RWPE1 (cell line): Measurements from ENCODE around the gene ZFPM1.

Experiments
- CTCF ChIA-PET: fragments of 350-600 bp; sonication (Branson Sonifier 250); formaldehyde crosslinking; extraction: SDS; loops from one replicate; lab custom pipeline; 2021; lab: Yijun Ruan, JAX
- POLR2A ChIA-PET: fragments of 400-600 bp; formaldehyde crosslinking; extraction: SDS; loops from one replicate; lab custom pipeline; 2020; ENCODE audit warnings: antibody characterized with exemption; ENCODE audit not compliant: low non-redundant PET; lab: Yijun Ruan, JAX
- DNase-seq: peaks from one replicate; pipeline ENCODE4 v3.0.0; 2012; ENCODE audit warnings: low spot score
- H3K27ac ChIP-seq: fragments of 450-650 bp; 2 replicates; pipeline ENCODE4 v1.5.1; 2017
- TF ChIP-seq, protein P1 (sequence below): fragments of 450-650 bp; conservative IDR thresholded peaks from 2 replicates; pipeline ENCODE4 v1.5.1; 2017; ENCODE audit warnings: low read depth, mild to moderate bottlenecking

Gene ZFPM1

GRCh38 chr16:88462396-88462795, 9.3 kb downstream of the ZFPM1 start:
- no peak for DNase-seq
- no peak overlapping the region for H3K27ac ChIP-seq
- ChIA-PET POLR2A (no interaction called here), CTCF (no interaction called here)
- TF ChIP-seq, protein P1, sequence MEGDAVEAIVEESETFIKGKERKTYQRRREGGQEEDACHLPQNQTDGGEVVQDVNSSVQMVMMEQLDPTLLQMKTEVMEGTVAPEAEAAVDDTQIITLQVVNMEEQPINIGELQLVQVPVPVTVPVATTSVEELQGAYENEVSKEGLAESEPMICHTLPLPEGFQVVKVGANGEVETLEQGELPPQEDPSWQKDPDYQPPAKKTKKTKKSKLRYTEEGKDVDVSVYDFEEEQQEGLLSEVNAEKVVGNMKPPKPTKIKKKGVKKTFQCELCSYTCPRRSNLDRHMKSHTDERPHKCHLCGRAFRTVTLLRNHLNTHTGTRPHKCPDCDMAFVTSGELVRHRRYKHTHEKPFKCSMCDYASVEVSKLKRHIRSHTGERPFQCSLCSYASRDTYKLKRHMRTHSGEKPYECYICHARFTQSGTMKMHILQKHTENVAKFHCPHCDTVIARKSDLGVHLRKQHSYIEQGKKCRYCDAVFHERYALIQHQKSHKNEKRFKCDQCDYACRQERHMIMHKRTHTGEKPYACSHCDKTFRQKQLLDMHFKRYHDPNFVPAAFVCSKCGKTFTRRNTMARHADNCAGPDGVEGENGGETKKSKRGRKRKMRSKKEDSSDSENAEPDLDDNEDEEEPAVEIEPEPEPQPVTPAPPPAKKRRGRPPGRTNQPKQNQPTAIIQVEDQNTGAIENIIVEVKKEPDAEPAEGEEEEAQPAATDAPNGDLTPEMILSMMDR: no peak

DNA sequence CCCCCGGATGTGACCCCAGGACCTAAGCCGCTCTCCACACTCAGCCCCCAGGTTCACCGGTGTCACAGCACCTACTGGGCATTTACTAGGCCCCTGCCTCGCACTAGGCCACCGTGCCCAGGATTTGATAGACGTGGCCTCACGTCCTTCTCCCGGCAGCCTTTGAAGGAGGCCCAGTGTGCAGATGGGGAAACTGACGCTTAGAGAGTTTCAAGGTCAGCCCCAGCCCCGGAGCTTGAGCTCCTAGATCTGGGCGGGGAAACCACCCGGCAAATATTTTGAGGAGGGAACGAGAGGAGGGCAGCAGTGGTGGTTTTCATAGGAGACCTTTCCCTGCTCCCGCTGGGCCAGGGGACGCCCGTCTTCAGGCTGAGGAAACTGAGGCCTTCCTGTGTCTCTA, 10.3 kb downstream of the ZFPM1 start:
- CTCF ChIA-PET: no interaction called here
- DNase-seq: no peak
- no peak overlapping the region for H3K27ac ChIP-seq
- TF ChIP-seq, protein P1: no peak
- POLR2A ChIA-PET: no interaction called here

GRCh38 chr16:88464447-88465318, 11.6 kb downstream of the ZFPM1 start:
- TF ChIP-seq, protein P1: no peak
- ChIA-PET POLR2A (interaction anchor here (0.5 to 0.6 kb wide), 2 partner anchors 10 to 105 kb away, joined by 3 to 4 read pairs; no protein-coding TSS in a partner anchor), CTCF (no interaction called here)
- no peak overlapping the region for H3K27ac ChIP-seq
- no peak for DNase-seq

GRCh38 chr16:88465387-88465983, 12.4 kb downstream of the ZFPM1 start:
- no peak for DNase-seq
- peak overlapping the region; percentile 5; the same call in 1 of the 2 replicates for H3K27ac ChIP-seq
- ChIA-PET CTCF (no interaction called here), POLR2A (interaction anchor here (0.6 kb wide), 1 partner anchor 8 kb away, joined by 3 read pairs; no protein-coding TSS in a partner anchor)
- TF ChIP-seq, protein P1: no peak

GRCh38 chr16:88466175-88466862, 13.2 kb downstream of the ZFPM1 start:
- no peak for DNase-seq
- POLR2A ChIA-PET: no interaction called here
- CTCF ChIA-PET: no interaction called here
- TF ChIP-seq, protein P1: no peak
- H3K27ac ChIP-seq: peak overlapping the region; percentile 5; the same call in 1 of the 2 replicates

DNA sequence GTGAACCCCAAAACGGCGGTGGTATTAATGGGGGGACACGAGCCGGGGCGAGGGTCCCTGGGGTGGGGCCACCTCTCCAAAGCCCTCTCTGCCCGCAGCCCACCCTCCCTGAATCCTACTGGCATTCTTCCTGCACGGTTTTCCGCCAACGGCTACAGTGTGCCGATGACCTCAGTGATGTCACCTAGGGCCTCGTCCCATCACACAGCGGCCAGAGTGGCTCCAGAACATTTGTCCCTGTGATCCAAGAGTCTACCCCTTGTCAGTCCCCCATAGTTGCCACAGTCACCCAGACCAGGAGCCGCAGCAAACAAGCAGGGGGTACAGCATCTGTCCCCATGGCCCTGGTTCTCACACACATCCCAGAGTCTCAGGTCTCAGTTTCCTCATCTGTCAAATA, 13.9 kb downstream of the ZFPM1 start:
- DNase-seq: no peak
- CTCF ChIA-PET: no interaction called here
- POLR2A ChIA-PET: no interaction called here
- H3K27ac ChIP-seq: no peak overlapping the region
- TF ChIP-seq, protein P1: no peak
